DMS53 treated with DMSO at 0.1 percent for 48 hours (cell line): ENCODE measurements around the gene MSI2.

ENCODE experiments used
- DNase-seq: peaks from one replicate; lab custom pipeline; 2025; ENCODE audit not compliant: unreplicated experiment; lab: John Stamatoyannopoulos, UW

MSI2 gene

GRCh38 chr17:57429966-57430365, 173.6 kb downstream of the MSI2 start:
- DNase-seq: no peak

GRCh38 chr17:57431415-57431814, 175.1 kb downstream of the MSI2 start:
- DNase-seq: no peak

GRCh38 chr17:57432507-57433277, 176.4 kb downstream of the MSI2 start:
- DNase-seq: no peak

- no peak for DNase-seq
These were observed 177.1 kb downstream of the MSI2 start for GRCh38 chr17:57433452-57433851.

GRCh38 chr17:57434361-57434760, 178.0 kb downstream of the MSI2 start:
- no peak for DNase-seq

- DNase-seq: no peak
These were observed 180.2 kb downstream of the MSI2 start for GRCh38 chr17:57436565-57436964.

- no peak for DNase-seq
These were observed 181.9 kb downstream of the MSI2 start for GRCh38 chr17:57438066-57438731.

GRCh38 chr17:57439651-57440050, 183.3 kb downstream of the MSI2 start:
- DNase-seq: no peak

GRCh38 chr17:57440522-57441269, 184.4 kb downstream of the MSI2 start:
- DNase-seq: no peak

GRCh38 chr17:57441270-57441600, 184.9 kb downstream of the MSI2 start:
- DNase-seq: no peak

GRCh38 chr17:57442401-57442823, 186.1 kb downstream of the MSI2 start:
- DNase-seq: no peak

- DNase-seq: no peak
These were observed 186.7 kb downstream of the MSI2 start for GRCh38 chr17:57442914-57443571.

- DNase-seq: no peak
These were observed 187.5 kb downstream of the MSI2 start for GRCh38 chr17:57443781-57444180.

GRCh38 chr17:57444682-57445450, 188.5 kb downstream of the MSI2 start:
- no peak for DNase-seq

GRCh38 chr17:57445772-57446472, 189.6 kb downstream of the MSI2 start:
- no peak for DNase-seq

- no peak for DNase-seq
These were observed 191.2 kb downstream of the MSI2 start for GRCh38 chr17:57447357-57447989.

GRCh38 chr17:57447990-57448758, 191.9 kb downstream of the MSI2 start:
- DNase-seq: no peak

GRCh38 chr17:57448759-57449283, 192.5 kb downstream of the MSI2 start:
- DNase-seq: no peak

GRCh38 chr17:57451191-57451590, 194.9 kb downstream of the MSI2 start:
- DNase-seq: no peak
